ENCODE measurements around the gene HOXA13. TPM values are rescaled to one million over a fixed set of nuclear protein-coding genes. Genes with fewer than 3 reads are reported as not detected.

The HOXA13 gene
- total RNA-seq, 1 donor: 8.0 TPM

DNA sequence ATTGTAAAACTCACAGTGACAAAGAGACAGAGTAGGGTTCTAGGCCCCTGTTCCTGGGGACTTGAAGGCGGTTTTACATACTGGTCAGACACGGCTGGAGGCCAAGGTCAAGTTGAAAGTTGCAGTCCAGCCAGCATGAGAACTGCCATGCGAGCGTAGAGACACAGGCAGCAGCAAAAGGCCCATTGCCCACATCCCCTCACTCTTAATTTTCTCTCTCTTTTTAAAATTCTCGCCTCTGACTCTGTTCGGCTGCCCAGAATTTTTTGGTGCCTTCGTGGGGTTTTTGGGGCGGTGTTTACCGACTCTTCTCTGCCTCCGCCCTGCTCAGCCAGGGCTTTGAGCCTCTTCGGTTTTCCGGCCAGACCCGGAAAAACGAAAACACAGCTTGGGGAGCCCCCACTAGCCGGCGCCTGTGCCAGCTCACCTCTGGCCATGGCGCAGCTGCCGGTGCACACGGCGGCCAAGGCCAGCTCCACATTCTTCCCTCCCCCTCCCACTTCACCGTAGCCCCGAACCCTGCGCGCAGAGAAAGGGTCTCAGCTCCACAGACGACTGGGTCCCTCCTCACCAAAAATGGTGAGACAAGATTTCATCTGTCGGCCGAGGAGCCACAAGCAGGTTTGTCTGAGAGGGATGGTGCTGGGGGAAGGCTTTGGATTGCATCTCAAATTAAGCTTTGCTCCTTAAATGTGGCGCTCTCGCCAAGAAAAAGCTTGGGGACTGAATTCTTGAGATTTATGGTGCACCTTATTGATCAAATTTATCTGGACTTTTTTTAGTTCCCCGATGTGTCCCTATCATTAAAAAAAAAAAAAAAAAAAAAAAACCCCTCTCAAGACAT is 2.3 kb upstream of the HOXA13 start:
- peaks cover 28% of the 10 kb centered on the region for H3K27me3 ChIP-seq (ENCODE audit: insufficient read depth, low read length)
- H3K36me3 ChIP-seq (ENCODE audit: insufficient read depth, low read length): no peaks in the 10 kb centered on the region
- H3K4me2 ChIP-seq (ENCODE audit: insufficient read depth, low read length): peak overlapping the region; percentile 83
- peak; percentile 75 for DNase-seq (ENCODE audit: insufficient read length, low spot score, missing footprints)
- H3K79me2 ChIP-seq (ENCODE audit: insufficient read depth, low read length): peaks cover 40% of the 10 kb centered on the region
- H3K9me3 ChIP-seq (ENCODE audit: low read depth, low read length): no peaks in the 10 kb centered on the region
- H4K20me1 ChIP-seq (ENCODE audit: insufficient read depth, low read length): peaks cover 9% of the 10 kb centered on the region
- H3K4me3 ChIP-seq (ENCODE audit: insufficient read depth, low read length): peak overlapping the region; percentile 80
- TF ChIP-seq, protein P1, sequence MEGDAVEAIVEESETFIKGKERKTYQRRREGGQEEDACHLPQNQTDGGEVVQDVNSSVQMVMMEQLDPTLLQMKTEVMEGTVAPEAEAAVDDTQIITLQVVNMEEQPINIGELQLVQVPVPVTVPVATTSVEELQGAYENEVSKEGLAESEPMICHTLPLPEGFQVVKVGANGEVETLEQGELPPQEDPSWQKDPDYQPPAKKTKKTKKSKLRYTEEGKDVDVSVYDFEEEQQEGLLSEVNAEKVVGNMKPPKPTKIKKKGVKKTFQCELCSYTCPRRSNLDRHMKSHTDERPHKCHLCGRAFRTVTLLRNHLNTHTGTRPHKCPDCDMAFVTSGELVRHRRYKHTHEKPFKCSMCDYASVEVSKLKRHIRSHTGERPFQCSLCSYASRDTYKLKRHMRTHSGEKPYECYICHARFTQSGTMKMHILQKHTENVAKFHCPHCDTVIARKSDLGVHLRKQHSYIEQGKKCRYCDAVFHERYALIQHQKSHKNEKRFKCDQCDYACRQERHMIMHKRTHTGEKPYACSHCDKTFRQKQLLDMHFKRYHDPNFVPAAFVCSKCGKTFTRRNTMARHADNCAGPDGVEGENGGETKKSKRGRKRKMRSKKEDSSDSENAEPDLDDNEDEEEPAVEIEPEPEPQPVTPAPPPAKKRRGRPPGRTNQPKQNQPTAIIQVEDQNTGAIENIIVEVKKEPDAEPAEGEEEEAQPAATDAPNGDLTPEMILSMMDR (IDR thresholded peaks at IDR 0.05; ENCODE audit: extremely low read depth, low read depth, low read length): no peak
- peak overlapping the region; percentile 62 for H2AFZ ChIP-seq (ENCODE audit: low read length)
- H3K4me1 ChIP-seq (ENCODE audit: insufficient read depth, low read length): peaks cover 18% of the 10 kb centered on the region
- peak overlapping the region; percentile 36 for H3K27ac ChIP-seq (ENCODE audit: low read depth, low read length)

DNA sequence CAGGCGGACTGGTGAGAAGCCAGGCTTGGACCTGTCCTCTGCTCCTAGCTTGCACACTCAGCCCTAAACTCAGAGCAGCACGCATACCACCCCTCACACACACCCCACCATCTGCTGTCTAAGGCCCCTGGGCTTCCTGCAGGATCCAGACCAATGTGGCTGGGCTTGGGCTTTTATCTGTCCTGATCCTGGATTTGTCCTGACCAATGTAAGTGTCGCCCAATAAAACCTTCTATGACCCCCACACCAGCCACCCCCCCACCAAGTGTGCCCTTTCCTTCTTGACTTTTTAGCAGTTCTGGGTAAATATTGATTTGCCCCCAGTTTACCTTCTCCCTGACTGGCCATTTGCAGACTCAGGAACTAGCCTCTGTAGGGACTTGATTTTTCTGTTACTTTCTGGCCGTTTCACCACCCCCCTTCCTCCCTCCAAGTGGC is 1.7 kb upstream of the HOXA13 start:
- Histone ChIP-seq H3K27ac (ENCODE audit: low read depth, low read length) (peak overlapping the region; percentile 36), H3K79me2 (ENCODE audit: insufficient read depth, low read length) (peaks cover 46% of the 10 kb centered on the region), H3K4me1 (ENCODE audit: insufficient read depth, low read length) (peaks cover 18% of the 10 kb centered on the region), H4K20me1 (ENCODE audit: insufficient read depth, low read length) (peaks cover 9% of the 10 kb centered on the region), H3K36me3 (ENCODE audit: insufficient read depth, low read length) (no peaks in the 10 kb centered on the region), H3K9me3 (ENCODE audit: low read depth, low read length) (no peaks in the 10 kb centered on the region), H2AFZ (ENCODE audit: low read length) (peak overlapping the region; percentile 3), H3K4me2 (ENCODE audit: insufficient read depth, low read length) (peak overlapping the region; percentile 83), H3K27me3 (ENCODE audit: insufficient read depth, low read length) (peaks cover 28% of the 10 kb centered on the region), H3K4me3 (ENCODE audit: insufficient read depth, low read length) (peak overlapping the region; percentile 80)
- peak; percentile 69 for DNase-seq (ENCODE audit: insufficient read length, low spot score, missing footprints)
- TF ChIP-seq, protein P1 (IDR thresholded peaks at IDR 0.05; ENCODE audit: extremely low read depth, low read depth, low read length): no peak

DNA sequence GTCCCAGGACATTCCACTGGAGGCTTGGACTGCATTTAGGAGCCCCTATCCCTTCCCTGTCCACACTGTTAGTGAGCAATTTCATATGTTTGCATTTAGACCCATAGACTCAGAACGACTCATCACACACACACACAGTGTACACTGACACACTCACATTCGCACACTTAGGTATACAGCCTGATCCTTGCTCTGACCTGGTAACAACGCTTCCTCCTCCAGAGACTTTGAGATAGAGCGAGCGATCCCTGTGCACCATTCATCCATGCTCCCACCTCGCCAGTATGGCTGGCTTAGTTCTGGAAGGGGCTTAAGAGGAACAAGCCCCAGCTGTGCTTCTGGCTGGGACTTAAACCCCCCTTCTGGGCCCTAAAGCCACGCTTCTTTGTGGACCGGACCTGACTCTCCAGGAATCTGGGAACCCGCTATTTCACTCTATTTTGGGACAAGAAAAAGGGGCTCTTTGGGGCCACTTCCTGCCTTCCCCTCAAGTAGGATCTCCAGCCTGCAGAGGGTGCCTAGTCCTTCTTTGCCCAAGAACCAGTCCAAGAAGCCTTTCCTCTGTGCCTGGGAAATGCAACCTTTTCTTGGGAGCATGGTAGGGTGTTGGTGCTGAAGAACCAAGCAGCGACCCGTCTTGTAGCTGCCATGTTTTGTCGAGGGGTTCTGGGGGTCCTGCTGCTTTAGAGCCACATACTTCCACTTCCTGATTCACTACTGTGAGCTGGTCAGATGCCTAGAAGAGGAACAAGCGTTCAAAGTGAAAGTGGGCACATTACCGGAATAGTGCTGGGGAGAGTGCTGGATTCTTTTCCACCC is 1.1 kb upstream of the HOXA13 start:
- peak overlapping the region; percentile 21 for H3K27ac ChIP-seq (ENCODE audit: low read depth, low read length)
- no peaks in the 10 kb centered on the region for H3K36me3 ChIP-seq (ENCODE audit: insufficient read depth, low read length)
- peaks cover 23% of the 10 kb centered on the region for H3K27me3 ChIP-seq (ENCODE audit: insufficient read depth, low read length)
- peak overlapping the region; percentile 83 for H3K4me2 ChIP-seq (ENCODE audit: insufficient read depth, low read length)
- no peaks in the 10 kb centered on the region for H3K9me3 ChIP-seq (ENCODE audit: low read depth, low read length)
- peaks cover 52% of the 10 kb centered on the region for H3K79me2 ChIP-seq (ENCODE audit: insufficient read depth, low read length)
- peaks cover 23% of the 10 kb centered on the region for H3K4me1 ChIP-seq (ENCODE audit: insufficient read depth, low read length)
- H2AFZ ChIP-seq (ENCODE audit: low read length): peak overlapping the region; percentile 62
- no peak for DNase-seq (ENCODE audit: insufficient read length, low spot score, missing footprints)
- TF ChIP-seq, protein P1 (IDR thresholded peaks at IDR 0.05; ENCODE audit: extremely low read depth, low read depth, low read length): no peak
- peaks cover 13% of the 10 kb centered on the region for H4K20me1 ChIP-seq (ENCODE audit: insufficient read depth, low read length)
- peak overlapping the region; percentile 80 for H3K4me3 ChIP-seq (ENCODE audit: insufficient read depth, low read length)

All from osteoblast (primary cell).